C4-2B (cell line): ENCODE results near the gene DLG2.

Source experiments
- ZFX ChIP-seq: fragments of 450-650 bp; IDR thresholded peaks from 2 replicates; pipeline ENCODE4 v1.6.1; 2017
- TF ChIP-seq, protein P1 (sequence below): fragments of 450-650 bp; conservative IDR thresholded peaks from 2 replicates; pipeline ENCODE4 v1.5.1; 2017; ENCODE audit warnings: mild to moderate bottlenecking

GRCh38 chr11:84721561-84721961 lies 905.6 kb downstream of the DLG2 start:
- TF ChIP-seq, protein P1, sequence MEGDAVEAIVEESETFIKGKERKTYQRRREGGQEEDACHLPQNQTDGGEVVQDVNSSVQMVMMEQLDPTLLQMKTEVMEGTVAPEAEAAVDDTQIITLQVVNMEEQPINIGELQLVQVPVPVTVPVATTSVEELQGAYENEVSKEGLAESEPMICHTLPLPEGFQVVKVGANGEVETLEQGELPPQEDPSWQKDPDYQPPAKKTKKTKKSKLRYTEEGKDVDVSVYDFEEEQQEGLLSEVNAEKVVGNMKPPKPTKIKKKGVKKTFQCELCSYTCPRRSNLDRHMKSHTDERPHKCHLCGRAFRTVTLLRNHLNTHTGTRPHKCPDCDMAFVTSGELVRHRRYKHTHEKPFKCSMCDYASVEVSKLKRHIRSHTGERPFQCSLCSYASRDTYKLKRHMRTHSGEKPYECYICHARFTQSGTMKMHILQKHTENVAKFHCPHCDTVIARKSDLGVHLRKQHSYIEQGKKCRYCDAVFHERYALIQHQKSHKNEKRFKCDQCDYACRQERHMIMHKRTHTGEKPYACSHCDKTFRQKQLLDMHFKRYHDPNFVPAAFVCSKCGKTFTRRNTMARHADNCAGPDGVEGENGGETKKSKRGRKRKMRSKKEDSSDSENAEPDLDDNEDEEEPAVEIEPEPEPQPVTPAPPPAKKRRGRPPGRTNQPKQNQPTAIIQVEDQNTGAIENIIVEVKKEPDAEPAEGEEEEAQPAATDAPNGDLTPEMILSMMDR: no peak
- TF ChIP-seq ZFX: no peak
